AG04450 (cell line): ENCODE measurements around the gene SMARCB1. TPM values are rescaled to one million over a fixed set of nuclear protein-coding genes. Genes with fewer than 3 reads are reported as not detected.

Experiments used
- CTCF ChIA-PET: fragments of 300-600, 350-600 bp; formaldehyde crosslinking; extraction: SDS; loops from one replicate; lab custom pipeline; 2022; ENCODE audit warnings: antibody characterized with exemption, inconsistent platforms; lab: Charles Lee
- POLR2A ChIA-PET: fragments of 350-600 bp; formaldehyde crosslinking; extraction: SDS; loops from one replicate; lab custom pipeline; 2021; ENCODE audit warnings: antibody characterized with exemption, inconsistent platforms; lab: Yijun Ruan, JAX
- DNase-seq: peaks from one replicate; pipeline ENCODE4 v3.0.0-alpha.2; 2011; ENCODE audit warnings: low read depth, low spot score
- H3K27ac ChIP-seq: one replicate; pipeline ENCODE4 v1.5.1; 2012; ENCODE audit warnings: low read depth, low read length, control low read depth
- H3K27me3 ChIP-seq: one replicate; pipeline ENCODE4 v1.6.0; 2012; ENCODE audit warnings: low read length; ENCODE audit not compliant: control insufficient read depth, insufficient read depth
- H3K4me3 ChIP-seq: 2 replicates; pipeline ENCODE4 v1.5.1; 2011; ENCODE audit warnings: mild to moderate bottlenecking, low read depth, low read length, control low read depth
- H3K9me3 ChIP-seq: 2 replicates; pipeline ENCODE4 v1.5.1; 2012; ENCODE audit warnings: low read length; ENCODE audit not compliant: control insufficient read depth, insufficient read depth
- CTCF ChIP-seq: IDR thresholded peaks from 2 replicates; pipeline ENCODE4 v1.5.1; 2011; ENCODE audit warnings: low read depth, low read length, control low read depth, inconsistent platforms
- polyA plus RNA-seq: library from polyadenylated mRNA; depleted of rRNA; stranded (reverse); fragments of >200 nt; gene quantifications from 2 replicates; pipeline ENCODE4 v1.2.3, GENCODE V29; 2011

The SMARCB1 gene
- polyA plus RNA-seq, 1 experiment, result 180 TPM

- Histone ChIP-seq H3K27me3 (no peaks in the 10 kb centered on the region), H3K27ac (no peak overlapping the region), H3K4me3 (no peak overlapping the region), H3K9me3 (no peaks in the 10 kb centered on the region)
- ChIA-PET POLR2A (no interaction called here), CTCF (no interaction called here)
- DNase-seq, result no peak
- TF ChIP-seq CTCF, result no peak
Observed at GRCh38 chr22:23796461-23796860, 9.7 kb downstream of the SMARCB1 start.

- TF ChIP-seq CTCF, result no peak
- H3K9me3 ChIP-seq, result no peaks in the 10 kb centered on the region
- DNase-seq, result no peak
- no peaks in the 10 kb centered on the region for H3K27me3 ChIP-seq
- no peak overlapping the region for H3K4me3 ChIP-seq
- ChIA-PET CTCF (no interaction called here), POLR2A (no interaction called here)
- H3K27ac ChIP-seq, result no peak overlapping the region
Observed at GRCh38 chr22:23800297-23801237, 13.8 kb downstream of the SMARCB1 start.

- no peak overlapping the region for H3K4me3 ChIP-seq
- ChIA-PET CTCF (no interaction called here), POLR2A (no interaction called here)
- no peak overlapping the region for H3K27ac ChIP-seq
- no peak for DNase-seq
- no peaks in the 10 kb centered on the region for H3K9me3 ChIP-seq
- no peaks in the 10 kb centered on the region for H3K27me3 ChIP-seq
- TF ChIP-seq CTCF, result no peak
Observed at GRCh38 chr22:23801238-23801821, 14.6 kb downstream of the SMARCB1 start.

DNA sequence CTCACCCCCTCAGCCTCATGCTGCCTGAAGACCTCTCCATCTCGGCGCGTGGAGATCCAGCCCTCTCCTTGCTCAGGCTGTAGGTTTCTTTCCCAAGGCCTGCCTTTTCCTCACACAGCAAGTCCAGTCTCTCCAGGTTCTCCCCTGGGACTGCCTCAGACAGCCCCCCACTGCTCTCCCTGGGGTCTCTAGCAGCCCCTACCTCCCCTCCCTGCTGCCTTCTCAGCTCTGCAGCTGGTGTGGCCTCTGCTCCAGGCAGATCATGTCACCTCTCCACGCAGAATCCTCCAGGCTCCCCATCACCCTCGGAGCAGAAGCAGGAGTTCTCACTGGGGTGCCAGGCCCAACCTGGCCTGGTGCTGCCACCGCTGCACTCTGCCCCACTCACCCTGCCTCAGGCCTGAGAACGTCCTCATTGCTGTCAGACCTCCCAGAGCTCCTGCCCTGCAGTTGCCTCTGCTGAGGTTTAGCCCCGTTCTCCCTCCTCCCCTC is 15.2 kb downstream of the SMARCB1 start:
- no peaks in the 10 kb centered on the region for H3K27me3 ChIP-seq
- CTCF ChIA-PET, result no interaction called here
- H3K4me3 ChIP-seq, result no peak overlapping the region
- DNase-seq, result no peak
- H3K9me3 ChIP-seq, result no peaks in the 10 kb centered on the region
- POLR2A ChIA-PET, result no interaction called here
- no peak for TF ChIP-seq CTCF
- no peak overlapping the region for H3K27ac ChIP-seq
